H54 (cell line): ENCODE results near the gene MRPL14.
A peak's percentile ranks its signal among the peaks of the same experiment; 100 is the strongest.

Source experiments
- DNase-seq: peaks from one replicate; pipeline ENCODE4 v3.0.0; 2011; ENCODE audit warnings: low spot score, mixed read lengths; ENCODE audit not compliant: insufficient read length
- FAIRE-seq: peaks from 3 replicates; lab custom pipeline; 2011; peaks lifted over from hg19 to GRCh38; lab: Jason Lieb, UNC
- POLR2A ChIP-seq: IDR thresholded peaks from 2 replicates; pipeline ENCODE4 v1.6.1; 2011; ENCODE audit warnings: low read depth, mild to moderate bottlenecking, low read length

Gene MRPL14

GRCh38 chr6:44122801-44123200, 4.5 kb downstream of the MRPL14 start:
- TF ChIP-seq POLR2A = no peak
- FAIRE-seq (no peak), DNase-seq (no peak)

- DNase-seq (no peak), FAIRE-seq (no peak)
- TF ChIP-seq POLR2A = no peak
Measured at GRCh38 chr6:44120692-44121443, 6.4 kb downstream of the MRPL14 start.

GRCh38 chr6:44119704-44120262, 7.5 kb downstream of the MRPL14 start:
- FAIRE-seq (no peak), DNase-seq (no peak)
- TF ChIP-seq POLR2A = no peak

- FAIRE-seq = no peak
Measured at GRCh38 chr6:44117397-44118128, 9.7 kb downstream of the MRPL14 start.

GRCh38 chr6:44116641-44117382, 10.4 kb downstream of the MRPL14 start:
- TF ChIP-seq POLR2A = no peak
- DNase-seq (peak; percentile 81), FAIRE-seq (peak; percentile 60)

More at GRCh38 chr6:44117397-44118128, 9.7 kb downstream of the MRPL14 start:
- DNase-seq = no peak
- no peak for TF ChIP-seq POLR2A

GRCh38 chr6:44115866-44116265, 11.4 kb downstream of the MRPL14 start:
- TF ChIP-seq POLR2A = no peak
- no peak for FAIRE-seq
- DNase-seq = peak; percentile 86

GRCh38 chr6:44113414-44113813, 13.8 kb downstream of the MRPL14 start:
- TF ChIP-seq POLR2A = no peak
- FAIRE-seq = no peak
- no peak for DNase-seq

GRCh38 chr6:44111434-44112417, 15.5 kb downstream of the MRPL14 start:
- no peak for DNase-seq

GRCh38 chr6:44110966-44111365, 16.3 kb downstream of the MRPL14 start:
- TF ChIP-seq POLR2A = no peak
- no peak for FAIRE-seq
- DNase-seq = no peak

More at GRCh38 chr6:44111434-44112417, 15.5 kb downstream of the MRPL14 start:
- no peak for TF ChIP-seq POLR2A
- no peak for FAIRE-seq

GRCh38 chr6:44110005-44110676, 17.1 kb downstream of the MRPL14 start:
- FAIRE-seq = no peak
- no peak for TF ChIP-seq POLR2A
- no peak for DNase-seq

GRCh38 chr6:44109212-44109611, 18.0 kb downstream of the MRPL14 start:
- TF ChIP-seq POLR2A = no peak
- no peak for FAIRE-seq
- DNase-seq = no peak

GRCh38 chr6:44108471-44108870, 18.8 kb downstream of the MRPL14 start:
- no peak for FAIRE-seq
- TF ChIP-seq POLR2A = no peak
- DNase-seq = no peak
